MM.1S (cell line): ENCODE measurements around the gene ADD2.

Experiments used
- EZH2 ChIP-seq: fragments of 300-600 bp; sonication (generic); optimal IDR thresholded peaks from 2 replicates; pipeline ENCODE3; 2017; ENCODE audit warnings: low read depth, mild to moderate bottlenecking, antibody characterized with exemption, low read length, mixed read lengths
- EZH2phosphoT487 ChIP-seq: fragments of 300-600 bp; sonication (generic); IDR thresholded peaks from 2 replicates; pipeline ENCODE4 v1.6.1; 2018; ENCODE audit warnings: antibody characterized with exemption, low read length
- TF ChIP-seq, protein P1 (sequence below): fragments of 300-600 bp; sonication (generic); IDR thresholded peaks from 2 replicates; pipeline ENCODE4 v1.5.1; 2016; ENCODE audit warnings: antibody characterized with exemption, low read length, mixed read lengths

DNA sequence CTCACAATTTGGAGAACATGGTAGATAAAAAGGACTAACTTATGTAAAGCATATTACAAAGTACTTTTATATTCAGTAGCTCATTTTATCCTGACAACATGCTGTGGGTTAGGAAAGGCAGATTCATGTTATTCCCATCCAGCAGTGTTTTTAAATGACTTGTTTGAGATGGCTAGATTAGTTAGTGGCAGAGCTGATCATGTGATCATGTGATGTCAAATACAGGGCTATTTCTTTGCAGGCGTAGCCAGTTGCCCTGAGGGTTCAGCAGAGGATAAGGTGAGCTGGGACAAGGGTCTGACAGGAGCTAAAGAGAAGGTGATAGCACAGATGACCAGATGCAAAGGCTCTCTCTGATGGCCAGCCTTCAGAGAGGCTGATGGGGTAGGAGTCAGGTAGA is 97.8 kb downstream of the ADD2 start:
- TF ChIP-seq, protein P1, sequence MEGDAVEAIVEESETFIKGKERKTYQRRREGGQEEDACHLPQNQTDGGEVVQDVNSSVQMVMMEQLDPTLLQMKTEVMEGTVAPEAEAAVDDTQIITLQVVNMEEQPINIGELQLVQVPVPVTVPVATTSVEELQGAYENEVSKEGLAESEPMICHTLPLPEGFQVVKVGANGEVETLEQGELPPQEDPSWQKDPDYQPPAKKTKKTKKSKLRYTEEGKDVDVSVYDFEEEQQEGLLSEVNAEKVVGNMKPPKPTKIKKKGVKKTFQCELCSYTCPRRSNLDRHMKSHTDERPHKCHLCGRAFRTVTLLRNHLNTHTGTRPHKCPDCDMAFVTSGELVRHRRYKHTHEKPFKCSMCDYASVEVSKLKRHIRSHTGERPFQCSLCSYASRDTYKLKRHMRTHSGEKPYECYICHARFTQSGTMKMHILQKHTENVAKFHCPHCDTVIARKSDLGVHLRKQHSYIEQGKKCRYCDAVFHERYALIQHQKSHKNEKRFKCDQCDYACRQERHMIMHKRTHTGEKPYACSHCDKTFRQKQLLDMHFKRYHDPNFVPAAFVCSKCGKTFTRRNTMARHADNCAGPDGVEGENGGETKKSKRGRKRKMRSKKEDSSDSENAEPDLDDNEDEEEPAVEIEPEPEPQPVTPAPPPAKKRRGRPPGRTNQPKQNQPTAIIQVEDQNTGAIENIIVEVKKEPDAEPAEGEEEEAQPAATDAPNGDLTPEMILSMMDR, result no peak
- TF ChIP-seq EZH2 (no peak), EZH2phosphoT487 (no peak)
